HG02981 (cell line): ENCODE data around the gene ZBTB12.
"Not testable (repeated sequence)": the region's sequence is repeated elsewhere in the genome, so short reads cannot be mapped to it uniquely, and the experiment has no call there.

Experiments
- ATAC-seq: cut with Tn5 transposase; IDR thresholded peaks from one replicate; pipeline ENCODE4 v1.9.1; 2021; ENCODE audit warnings: mild to moderate bottlenecking, moderate library complexity; ENCODE audit not compliant: unreplicated experiment

ZBTB12 gene

GRCh38 chr6:31877125-31877650 lies 24.7 kb downstream of the ZBTB12 start:
- no peak for ATAC-seq

GRCh38 chr6:31876357-31876756 lies 25.5 kb downstream of the ZBTB12 start:
- ATAC-seq, result no peak

DNA sequence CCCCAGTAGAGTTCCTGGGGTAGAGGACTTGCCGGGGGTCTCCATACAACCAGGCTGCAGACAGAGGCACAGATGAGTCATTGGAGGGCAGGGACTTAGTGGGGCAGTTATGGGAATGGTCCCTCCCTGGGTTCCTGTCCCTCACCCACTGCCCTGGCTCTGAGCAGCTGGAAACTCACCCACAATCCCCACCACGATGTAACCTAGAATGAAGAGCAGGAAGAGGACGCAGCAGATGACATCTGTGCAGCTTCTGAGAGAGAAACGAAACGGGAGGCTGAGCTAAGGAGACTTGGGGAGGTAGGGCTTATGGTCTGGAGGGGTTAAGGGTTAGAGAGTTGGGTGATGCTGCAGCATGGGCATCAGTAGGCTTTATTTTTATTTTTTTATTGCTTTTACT lies 26.0 kb downstream of the ZBTB12 start:
- no peak for ATAC-seq

GRCh38 chr6:31874836-31875572 lies 26.9 kb downstream of the ZBTB12 start:
- ATAC-seq, result no peak

DNA sequence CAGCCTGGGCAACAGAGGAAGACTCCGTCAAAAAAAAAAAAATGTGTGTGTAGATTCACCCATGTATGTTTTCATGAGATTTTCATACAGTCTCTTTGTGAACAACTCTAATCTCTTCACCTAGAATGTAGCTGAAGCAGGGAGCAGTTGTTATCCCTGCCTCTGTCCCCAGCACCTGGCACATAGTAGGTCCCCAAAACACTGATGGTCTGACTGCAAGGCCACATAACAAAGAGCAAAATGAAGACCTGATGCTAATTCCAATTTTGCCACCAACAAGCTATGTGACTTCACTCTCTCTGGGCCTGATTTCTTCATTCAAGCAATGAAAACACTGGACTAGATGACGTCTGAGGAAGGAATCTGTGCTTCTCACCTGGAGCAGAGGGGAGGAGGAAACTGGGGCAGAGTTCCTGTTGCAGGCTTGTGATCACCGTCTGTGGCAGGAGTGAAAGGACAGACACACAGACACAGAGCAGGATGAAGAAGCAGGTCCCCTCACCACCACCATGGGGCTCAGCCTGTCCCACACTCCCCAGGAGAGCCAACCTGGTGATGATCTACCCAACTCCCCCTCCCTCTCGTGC lies 27.7 kb downstream of the ZBTB12 start:
- no peak for ATAC-seq

DNA sequence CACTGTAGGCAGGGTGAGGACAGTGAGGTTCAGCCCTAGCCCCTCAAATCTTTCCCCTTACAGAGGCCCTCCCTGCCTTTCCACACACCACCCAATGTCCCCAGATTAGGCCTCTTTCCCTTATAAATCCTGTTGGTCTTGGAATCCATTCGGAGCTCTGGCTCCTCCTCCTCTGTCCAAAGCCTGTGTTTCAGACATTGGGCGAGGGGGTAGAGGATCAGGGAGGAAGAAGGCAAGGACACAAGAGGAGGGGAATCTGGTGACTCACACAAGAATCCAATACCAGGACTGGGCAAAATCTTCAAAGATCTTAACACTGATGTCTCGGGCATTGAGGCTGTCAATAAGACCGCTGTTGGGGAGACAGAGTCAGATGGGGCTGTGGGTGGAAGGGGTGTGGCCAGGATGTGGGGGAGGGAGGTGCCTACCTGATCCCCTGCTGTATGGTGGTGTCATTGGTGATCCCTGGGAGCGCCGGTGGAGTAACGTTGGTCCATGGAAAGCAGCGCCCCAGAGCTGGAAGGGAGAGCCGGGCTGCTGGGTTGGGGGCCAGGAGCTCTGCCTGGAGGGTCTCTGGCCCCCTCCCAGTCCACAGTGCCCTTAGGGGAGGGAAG lies 30.7 kb downstream of the ZBTB12 start:
- ATAC-seq, result no peak

- ATAC-seq, result no peak
Observed at GRCh38 chr6:31870385-31870921, 31.4 kb downstream of the ZBTB12 start.

GRCh38 chr6:31869343-31869742 lies 32.5 kb downstream of the ZBTB12 start:
- ATAC-seq, result no peak

DNA sequence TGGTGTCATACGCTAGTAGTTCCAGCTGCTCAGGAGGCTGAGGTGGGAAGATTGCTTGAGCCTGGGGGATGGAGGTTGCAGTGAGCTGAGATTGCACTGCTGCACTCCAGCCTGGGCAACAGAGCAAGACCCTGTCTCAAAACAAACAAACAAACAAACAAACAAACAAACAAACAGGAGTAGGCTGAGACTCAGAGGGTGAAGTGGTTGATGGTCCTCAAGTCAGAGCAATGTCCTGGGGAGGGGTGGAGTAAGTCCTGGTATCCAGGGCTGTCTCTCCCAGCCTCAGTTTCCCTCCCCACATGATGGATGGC lies 33.3 kb downstream of the ZBTB12 start:
- not testable (repeated sequence) for ATAC-seq

DNA sequence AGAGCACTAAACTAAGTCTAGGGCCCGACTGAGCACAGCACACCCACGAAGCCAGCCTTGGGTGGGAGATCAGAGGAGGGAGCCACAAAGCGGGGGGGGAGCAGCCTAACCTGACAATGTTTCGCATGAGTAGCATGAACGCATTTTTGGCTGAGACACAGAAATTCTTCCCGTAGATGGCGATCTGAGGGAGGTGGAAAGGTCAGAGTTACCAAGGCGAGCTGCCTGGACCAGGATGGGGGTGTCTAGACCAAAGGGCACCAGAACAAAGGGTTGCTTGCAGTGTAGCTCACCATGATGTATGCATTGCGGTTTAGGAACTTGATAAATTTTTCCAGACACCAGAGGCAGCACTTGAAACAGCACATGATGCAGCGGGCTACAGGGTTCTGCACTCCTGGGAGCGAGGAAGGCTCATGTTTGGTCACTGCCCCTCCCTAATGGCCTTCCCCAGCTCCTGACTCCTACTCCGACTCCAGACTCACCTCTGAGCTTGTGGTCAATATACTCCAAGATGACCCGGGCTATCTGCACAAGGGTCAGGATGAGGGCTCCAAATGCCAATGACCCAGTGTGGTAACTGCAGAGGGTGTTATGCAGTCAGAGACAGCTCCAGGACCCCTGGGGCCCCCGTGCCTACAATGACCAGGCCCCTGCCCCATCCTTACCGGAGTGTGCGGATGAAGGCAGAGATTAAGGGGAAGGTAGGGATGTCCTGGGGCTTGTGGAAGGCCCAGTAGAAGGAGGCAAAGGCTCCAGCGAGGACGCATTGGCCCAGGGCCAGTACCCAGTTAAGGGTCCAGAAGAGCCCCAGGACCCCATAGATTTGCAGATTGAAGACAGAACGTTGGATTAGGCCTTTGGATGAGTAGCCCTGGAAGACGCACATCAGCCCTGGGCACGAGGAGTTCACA lies 36.4 kb downstream of the ZBTB12 start:
- ATAC-seq, result no peak

GRCh38 chr6:31864818-31865204 lies 37.1 kb downstream of the ZBTB12 start:
- no peak for ATAC-seq

DNA sequence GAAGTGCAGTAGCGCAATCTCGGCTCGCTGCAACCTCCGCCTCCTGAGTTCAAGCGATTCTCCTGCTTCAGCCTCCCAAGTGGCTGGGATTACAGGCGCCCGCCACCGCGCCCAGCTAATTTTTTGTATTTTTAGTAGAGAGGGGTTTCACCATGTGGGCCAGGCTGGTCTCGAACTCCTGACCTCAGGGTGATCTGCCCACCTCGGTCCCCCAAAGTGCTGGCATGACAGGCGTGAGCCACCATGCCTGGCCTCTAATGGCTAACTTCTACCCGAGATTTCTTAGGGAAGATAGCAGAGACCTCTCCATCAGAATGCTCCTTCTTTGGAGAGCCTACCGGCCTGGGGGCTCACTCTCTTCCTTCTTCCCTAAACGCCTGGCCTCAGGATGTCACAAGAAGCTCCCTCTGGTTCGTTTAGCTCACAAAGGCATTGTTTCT lies 37.7 kb downstream of the ZBTB12 start:
- not testable (repeated sequence) for ATAC-seq

- ATAC-seq, result peak; percentile 91
Observed at GRCh38 chr6:31862344-31863235, 39.3 kb downstream of the ZBTB12 start, which contains the start of gene NEU1. Gene NEU1, minus strand, starts transcription at chr6:31862821. Its CDS starts 45 bp downstream, at chr6:31862776.

DNA sequence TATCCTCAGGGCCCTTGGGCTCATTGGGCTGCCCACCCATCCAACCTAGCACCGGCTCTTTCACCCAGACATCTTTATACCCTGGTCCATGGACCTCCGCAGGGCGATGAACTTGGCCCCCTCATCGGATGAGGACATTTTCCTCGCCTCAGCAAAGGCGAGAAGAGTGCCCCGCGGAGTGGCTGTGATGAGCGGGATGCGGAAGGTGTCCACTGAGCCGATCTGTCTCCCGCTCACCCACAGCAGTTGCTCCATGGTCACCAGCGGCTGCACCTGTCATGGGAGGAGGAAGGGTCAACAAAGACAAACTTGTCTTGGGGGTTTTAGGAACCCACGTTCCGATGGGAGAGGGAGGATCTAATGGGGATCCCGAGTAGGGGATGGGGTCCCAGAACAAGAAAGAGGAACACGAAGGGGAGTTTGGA lies 40.0 kb downstream of the ZBTB12 start:
- no peak for ATAC-seq

DNA sequence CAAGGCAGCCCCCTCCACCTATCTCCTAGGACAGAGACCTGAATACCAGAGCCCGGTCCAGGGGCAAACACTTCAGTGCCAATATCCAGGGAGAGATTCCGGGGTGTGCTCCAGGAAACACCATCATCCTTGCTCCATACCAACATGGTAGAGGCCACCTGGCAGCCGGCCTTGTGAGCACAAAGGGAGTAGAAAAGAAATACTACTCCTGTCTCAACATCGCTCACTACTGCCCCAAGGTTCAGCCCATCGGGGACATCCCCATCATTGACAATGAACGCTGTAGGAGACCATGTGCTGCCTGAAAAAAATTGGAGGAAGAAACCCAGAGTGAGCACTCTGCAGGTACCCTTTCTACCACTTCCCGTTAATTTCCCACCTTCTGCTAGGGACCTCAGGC lies 40.7 kb downstream of the ZBTB12 start:
- no peak for ATAC-seq

DNA sequence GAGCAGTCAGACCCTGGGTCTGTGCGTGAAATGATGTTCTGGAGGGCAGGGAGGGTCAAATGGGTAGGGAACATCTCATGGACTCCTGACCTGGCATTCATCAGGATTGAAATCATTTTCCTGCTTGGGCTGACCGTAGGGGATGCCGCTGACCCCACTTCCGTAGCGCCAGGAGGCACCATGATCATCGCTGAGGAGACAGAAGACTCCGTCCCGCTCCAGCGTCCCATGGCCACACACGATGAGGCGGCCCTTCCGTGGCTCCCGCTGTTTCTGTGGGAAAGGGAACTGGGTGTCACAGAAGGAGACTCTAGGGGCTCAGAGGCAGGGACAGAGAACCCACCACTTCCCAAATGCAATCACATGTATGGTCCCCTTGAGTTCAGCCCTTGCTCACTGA lies 41.5 kb downstream of the ZBTB12 start:
- ATAC-seq, result no peak

DNA sequence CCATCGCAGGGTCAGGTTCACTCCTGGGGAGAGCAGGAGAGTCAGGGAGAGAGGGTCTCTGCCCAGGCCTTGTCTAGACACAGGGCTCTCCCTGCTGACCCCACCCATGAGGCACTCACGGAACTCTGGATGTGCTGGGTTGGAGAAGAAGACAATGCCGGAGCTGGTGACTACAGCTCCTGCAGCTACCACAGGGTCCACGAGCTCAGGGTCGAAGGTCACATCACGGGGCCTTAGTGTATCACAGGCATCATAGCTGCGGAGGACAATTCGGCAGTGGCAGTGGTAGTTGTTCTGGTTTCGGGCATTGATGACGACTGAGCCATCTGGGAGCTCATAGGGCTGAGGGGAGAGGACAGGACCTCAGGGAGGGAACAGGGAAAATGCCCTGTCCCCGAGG lies 42.0 kb downstream of the ZBTB12 start:
- ATAC-seq, result no peak

DNA sequence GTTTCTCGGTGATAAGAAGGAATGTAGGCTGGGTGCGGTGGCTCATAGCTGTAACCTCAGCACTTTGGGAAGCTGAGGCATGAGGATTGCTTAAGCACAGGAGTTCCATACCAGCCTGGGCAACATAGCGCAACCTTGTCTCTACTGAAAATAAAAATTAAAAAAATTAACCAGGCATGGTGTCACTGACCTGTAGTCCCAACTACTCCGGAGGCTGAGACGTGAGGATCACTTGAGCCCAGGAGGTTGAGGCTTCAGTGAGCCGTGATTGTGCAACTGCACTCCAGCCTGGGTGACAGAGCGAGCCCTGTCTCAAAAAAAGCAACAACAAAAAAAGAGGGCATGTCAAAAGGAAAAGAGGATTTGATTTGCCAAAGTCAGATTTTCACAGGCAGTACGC lies 43.2 kb downstream of the ZBTB12 start:
- no peak for ATAC-seq

DNA sequence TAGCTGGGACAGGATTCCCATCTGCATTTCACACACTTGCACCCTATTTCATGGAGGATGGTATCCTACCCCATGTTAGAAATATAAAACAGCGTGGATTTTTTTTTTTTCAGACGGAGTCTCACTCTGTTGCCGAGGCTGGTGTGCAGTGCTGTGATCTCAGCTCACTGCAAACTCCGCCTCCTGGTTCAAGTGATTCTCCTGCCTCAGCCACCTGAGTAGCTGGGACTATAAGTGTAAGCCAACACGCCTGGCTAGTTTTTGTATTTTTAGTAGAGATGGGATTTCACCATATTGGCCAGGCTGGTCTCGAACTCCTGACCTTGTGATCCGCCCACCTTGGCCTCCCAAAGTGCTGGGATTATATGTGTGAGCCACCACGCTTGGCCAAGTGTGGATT lies 44.1 kb downstream of the ZBTB12 start:
- not testable (repeated sequence) for ATAC-seq
